ENCODE results near the gene SLC45A1. TPM values are rescaled to one million over a fixed set of nuclear protein-coding genes. Genes with fewer than 3 reads are reported as not detected.
A peak's percentile ranks its signal among the peaks of the same experiment; 100 is the strongest.

SLC45A1 gene
- total and polyA plus RNA-seq, 5 donors: 2.1 to 3.5 (median 2.6) TPM

DNA sequence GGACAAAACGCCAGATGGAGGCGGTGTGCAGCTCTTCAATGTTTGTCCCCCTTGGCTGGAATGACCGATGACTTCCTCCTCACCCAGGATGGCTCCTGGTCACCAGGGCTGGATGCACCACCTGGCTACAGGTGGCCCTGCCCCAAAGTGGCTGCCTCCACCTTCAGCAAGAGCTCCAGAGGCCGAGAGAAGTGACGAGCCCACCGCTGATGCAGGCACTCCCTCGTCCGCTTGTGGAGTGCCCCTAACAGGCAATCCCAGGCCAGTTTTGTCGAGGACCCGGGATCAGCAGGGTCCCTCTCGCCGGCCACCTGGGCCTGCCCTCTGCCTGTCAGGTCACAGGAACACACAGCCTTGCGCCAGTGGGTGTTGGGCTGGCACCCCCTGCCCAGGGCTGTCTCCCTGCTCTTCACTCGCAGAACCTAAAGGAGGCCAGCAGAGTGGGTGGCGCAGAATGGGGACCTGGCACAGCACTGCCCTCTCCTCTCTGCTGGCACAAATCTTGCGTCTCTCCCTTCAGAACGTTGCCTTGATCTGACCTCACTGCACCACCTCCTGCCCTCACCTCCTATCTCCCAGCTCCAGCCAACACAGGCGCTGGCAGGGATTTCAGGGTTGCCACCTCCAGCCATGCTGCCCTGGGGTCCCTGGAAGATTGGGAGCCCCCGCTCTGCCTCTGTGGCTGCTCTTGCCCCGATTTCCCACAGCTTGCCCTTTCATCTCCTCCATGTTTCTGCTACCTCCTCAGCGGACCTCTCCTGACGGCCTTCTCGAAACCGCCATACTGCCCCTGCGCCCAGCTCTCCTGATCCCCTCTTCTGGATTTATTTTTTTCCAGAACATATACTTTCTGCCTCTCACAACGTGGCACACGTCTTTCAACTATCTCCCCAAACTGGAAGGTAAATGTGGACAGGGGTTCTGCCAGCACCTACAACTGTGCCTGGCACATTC lies 38.6 kb downstream of the SLC45A1 start:
- Histone ChIP-seq H3K4me1 (ENCODE audit: control insufficient read depth, insufficient read depth, low read length) (peaks cover 5% of the 10 kb centered on the region), H3K9me3 (ENCODE audit: control insufficient read depth, low read length) (no peaks in the 10 kb centered on the region), H3K4me3 (ENCODE audit: low read length) (no peak overlapping the region), H3K27ac (ENCODE audit: low read length) (peak overlapping the region; percentile 11), H3K27me3 (ENCODE audit: control insufficient read depth, insufficient read depth) (no peaks in the 10 kb centered on the region)
- ATAC-seq (no peak), DNase-seq (peak in 1 of 3 donors; percentile 33)
- WGBS: 90% methylated on average over 27 of the region's 27 CpGs
- intact Hi-C loops (cut with DNase I): no loop called here

DNA sequence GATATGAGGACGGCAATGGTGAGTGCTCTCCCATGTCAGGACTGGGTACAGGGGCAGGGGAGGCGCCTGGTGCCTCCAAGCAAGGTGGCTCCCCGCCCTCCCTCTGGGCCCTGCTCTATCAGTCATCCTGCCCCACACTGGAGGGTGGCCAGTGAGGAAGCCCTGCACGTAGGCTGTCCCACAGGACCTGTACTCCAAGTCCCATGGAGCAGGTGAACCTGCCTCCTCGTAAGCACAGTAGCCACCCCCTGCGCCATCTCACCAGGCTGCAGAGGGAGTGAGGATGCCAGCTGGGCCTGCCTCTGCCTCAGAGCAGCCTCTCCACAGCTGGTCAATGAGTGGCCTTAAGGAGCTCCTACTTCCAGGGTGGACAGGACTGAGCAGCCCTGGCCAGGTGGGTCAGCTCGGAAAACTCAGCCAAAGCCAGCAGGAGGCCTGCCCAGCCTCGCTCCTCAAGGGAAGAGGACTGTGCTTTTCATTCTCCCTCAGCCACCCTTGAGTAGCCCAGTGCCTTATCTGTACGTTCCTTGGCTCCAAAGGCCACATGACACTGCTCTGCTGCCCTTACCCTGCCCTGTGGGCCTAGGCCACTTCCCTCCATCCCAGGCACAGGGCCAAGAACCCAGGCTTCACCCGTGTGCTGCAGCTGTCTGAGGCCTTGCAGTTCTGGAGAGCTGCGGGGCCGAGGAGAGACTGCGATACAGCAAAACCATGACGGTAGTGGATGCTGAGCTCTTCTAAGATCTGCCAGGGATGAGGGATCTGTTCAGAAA lies 39.6 kb downstream of the SLC45A1 start:
- Histone ChIP-seq H3K9me3 (ENCODE audit: control insufficient read depth, low read length) (no peaks in the 10 kb centered on the region), H3K27ac (ENCODE audit: low read length) (no peak overlapping the region), H3K4me1 (ENCODE audit: control insufficient read depth, insufficient read depth, low read length) (peaks cover 5% of the 10 kb centered on the region), H3K4me3 (ENCODE audit: low read length) (no peak overlapping the region), H3K27me3 (ENCODE audit: control insufficient read depth, insufficient read depth) (no peaks in the 10 kb centered on the region)
- ATAC-seq (peak; percentile 1 to 4), DNase-seq (peak in 2 of 3 donors; percentile 60 to 67)
- intact Hi-C loops (cut with DNase I): no loop called here
- WGBS: 66% methylated on average over 14 of the region's 14 CpGs

DNA sequence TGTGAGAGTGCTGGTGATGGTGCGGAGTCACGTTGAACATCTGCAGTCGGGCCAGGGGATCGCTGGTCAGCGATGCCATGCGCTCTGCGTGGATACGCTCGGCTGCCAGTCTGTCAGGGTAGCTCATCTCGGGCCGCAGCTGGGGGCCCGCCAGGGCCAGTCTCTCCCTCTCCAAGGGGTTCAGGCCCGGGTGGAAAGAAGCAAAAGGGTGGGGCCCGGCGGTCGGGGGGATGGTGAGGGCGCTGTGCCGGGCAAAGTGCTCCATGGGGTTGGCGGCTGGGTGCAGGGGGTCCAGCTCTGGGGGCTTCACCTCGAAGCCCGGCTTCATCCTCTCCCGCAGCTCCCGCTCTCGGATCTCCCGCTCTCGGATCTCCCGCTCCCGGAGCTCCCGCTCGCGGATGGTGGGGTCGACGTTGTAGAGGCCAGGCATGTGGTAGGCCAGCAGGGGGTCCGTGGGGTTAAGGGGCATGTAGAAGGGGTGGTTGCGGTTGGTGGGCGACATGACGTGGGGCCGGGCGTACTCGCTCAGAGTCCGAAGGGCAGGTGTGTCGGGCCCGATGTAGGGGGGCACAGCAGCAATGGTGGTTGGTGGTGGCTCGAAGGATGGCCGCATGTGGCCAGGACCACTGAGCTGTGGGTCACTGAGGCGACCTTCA lies 40.5 kb downstream of the SLC45A1 start:
- no peak for ATAC-seq
- H3K27me3 ChIP-seq (ENCODE audit: control insufficient read depth, insufficient read depth): no peaks in the 10 kb centered on the region
- 94% methylated on average over 46 of the region's 46 CpGs for WGBS
- no peaks in the 10 kb centered on the region for H3K9me3 ChIP-seq (ENCODE audit: control insufficient read depth, low read length)
- no peak overlapping the region for H3K27ac ChIP-seq (ENCODE audit: low read length)
- H3K4me3 ChIP-seq (ENCODE audit: low read length): no peak overlapping the region
- peak in 2 of 3 donors; percentile 61 to 63 for DNase-seq
- peaks cover 10% of the 10 kb centered on the region for H3K4me1 ChIP-seq (ENCODE audit: control insufficient read depth, insufficient read depth, low read length)
- intact Hi-C loops (cut with DNase I): no loop called here

DNA sequence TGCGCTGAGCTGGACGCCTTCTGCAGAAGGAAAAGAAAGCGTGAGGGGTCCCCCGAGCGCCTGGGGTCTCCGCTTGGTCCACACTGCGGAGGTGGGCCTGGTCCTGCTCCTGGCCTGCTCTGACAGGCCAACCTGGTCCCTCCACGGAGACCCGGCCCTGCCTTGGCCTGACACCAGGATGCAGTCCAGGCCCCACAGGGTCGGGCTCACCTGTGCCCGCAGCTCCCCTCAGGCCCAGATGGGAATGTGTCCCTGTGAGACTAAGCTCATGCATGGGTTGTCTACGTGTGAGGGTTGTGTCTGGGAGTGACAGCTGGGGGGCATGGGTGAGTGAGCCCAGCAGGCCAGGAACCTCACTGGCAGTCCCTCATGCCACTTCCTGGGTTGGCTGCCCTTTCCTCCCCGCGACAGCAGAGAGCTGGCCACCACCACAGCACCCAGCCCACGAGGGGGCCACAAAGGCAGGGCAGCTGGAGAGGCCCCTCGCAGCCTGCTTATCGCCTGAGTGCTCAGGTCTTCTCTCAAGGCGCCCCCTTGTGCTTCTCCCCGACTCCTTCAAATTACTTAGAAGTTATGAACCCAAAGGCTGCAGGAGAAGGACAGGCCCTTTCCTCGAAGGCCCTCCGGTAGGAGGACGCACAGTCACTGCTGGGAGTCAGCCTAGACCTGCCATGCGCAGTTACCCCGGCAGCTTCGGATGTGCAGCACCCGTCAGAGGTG lies 41.1 kb downstream of the SLC45A1 start:
- no peaks in the 10 kb centered on the region for H3K9me3 ChIP-seq (ENCODE audit: control insufficient read depth, low read length)
- WGBS: 86% methylated on average over 26 of the region's 26 CpGs
- intact Hi-C loops (cut with DNase I): no loop called here
- no peaks in the 10 kb centered on the region for H3K27me3 ChIP-seq (ENCODE audit: control insufficient read depth, insufficient read depth)
- H3K4me1 ChIP-seq (ENCODE audit: control insufficient read depth, insufficient read depth, low read length): peaks cover 13% of the 10 kb centered on the region
- H3K4me3 ChIP-seq (ENCODE audit: low read length): no peak overlapping the region
- DNase-seq (peak in 1 of 3 donors; percentile 63), ATAC-seq (no peak)
- no peak overlapping the region for H3K27ac ChIP-seq (ENCODE audit: low read length)

DNA sequence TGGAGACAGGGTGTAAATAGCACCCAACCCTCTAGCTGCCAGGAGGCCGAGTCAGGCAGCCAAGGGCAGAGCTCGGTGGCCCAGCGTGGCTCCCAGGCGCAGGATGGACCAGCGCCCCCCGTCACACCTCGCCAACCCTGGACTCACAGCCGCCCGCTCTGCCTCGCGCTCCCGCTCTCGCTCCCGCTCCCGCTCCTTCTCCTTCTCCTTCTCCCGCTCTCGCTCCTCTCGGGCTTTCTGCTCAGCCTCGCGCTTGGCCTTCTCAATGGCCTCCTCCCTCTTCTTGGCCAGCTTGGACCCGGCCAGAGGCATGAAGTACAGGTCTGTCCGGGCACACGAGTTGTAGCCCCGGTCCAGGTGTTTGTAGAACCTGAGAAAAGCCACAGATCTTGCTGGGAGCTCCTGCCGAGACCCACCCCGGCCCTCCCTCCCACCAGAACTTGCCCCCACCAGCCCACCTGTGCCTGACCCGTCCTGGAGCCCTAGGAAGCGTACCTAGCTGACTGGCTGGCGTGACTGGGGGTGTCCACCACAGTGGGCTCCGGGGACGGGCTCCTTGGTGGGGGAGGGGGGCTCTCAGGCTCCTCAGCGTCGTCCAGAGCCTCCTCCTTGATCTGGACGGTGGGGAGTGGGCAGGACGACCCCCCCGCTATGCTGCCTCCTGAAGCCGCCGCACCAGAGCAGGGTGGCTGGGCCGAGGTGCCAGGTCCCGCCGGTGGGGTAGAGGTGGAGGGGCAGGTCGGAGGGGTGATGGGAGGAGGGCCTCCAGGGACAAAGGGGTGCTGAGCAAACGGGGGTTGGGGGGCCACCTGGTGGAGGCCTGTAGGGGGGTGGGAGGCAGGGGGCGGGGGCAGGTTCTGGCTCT lies 41.9 kb downstream of the SLC45A1 start:
- ATAC-seq (no peak), DNase-seq (peak in 2 of 3 donors; percentile 51 to 69)
- 93% methylated on average over 44 of the region's 44 CpGs for WGBS
- Histone ChIP-seq H3K27me3 (ENCODE audit: control insufficient read depth, insufficient read depth) (no peaks in the 10 kb centered on the region), H3K27ac (ENCODE audit: low read length) (no peak overlapping the region), H3K4me1 (ENCODE audit: control insufficient read depth, insufficient read depth, low read length) (peaks cover 16% of the 10 kb centered on the region), H3K4me3 (ENCODE audit: low read length) (no peak overlapping the region), H3K9me3 (ENCODE audit: control insufficient read depth, low read length) (no peaks in the 10 kb centered on the region)
- intact Hi-C loops (cut with DNase I): no loop called here

DNA sequence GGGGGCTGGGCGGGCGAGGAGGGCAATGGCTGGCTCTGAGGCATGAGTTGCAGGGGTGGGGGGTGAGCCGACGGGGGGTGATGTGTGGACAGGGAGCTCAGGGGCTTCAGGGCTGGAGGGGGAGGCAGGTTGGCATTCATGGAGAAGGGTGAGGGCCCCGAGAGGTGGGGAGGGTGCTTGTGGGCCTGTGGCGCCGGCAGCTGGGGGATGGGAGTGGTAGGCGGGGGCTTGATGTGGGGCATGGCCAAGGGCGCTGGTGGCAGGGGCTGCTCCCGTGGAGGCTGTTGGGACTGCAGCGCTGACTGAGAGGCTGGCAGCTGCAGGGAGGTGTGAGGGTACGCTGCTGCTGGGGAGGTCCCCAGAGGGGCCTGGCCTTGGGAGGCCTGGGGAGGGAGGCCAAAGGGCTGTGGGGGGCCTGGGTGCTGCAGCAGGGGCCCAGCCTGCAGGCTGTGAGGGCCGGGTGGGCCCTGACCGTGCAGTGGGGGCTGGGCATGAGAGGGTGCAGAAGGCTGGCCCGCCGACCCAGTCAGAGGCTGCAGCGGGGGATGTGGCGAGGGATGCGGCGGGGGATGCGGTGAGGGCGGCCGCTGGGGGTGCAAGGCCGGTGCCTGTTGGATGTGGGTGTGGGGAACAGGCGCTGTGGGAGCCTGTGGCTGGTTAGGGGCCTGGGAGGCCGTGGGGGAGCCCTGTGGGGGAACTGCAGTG lies 42.7 kb downstream of the SLC45A1 start:
- peak in 2 of 3 donors; percentile 57 to 61 for DNase-seq
- no peak overlapping the region for H3K27ac ChIP-seq (ENCODE audit: low read length)

DNA sequence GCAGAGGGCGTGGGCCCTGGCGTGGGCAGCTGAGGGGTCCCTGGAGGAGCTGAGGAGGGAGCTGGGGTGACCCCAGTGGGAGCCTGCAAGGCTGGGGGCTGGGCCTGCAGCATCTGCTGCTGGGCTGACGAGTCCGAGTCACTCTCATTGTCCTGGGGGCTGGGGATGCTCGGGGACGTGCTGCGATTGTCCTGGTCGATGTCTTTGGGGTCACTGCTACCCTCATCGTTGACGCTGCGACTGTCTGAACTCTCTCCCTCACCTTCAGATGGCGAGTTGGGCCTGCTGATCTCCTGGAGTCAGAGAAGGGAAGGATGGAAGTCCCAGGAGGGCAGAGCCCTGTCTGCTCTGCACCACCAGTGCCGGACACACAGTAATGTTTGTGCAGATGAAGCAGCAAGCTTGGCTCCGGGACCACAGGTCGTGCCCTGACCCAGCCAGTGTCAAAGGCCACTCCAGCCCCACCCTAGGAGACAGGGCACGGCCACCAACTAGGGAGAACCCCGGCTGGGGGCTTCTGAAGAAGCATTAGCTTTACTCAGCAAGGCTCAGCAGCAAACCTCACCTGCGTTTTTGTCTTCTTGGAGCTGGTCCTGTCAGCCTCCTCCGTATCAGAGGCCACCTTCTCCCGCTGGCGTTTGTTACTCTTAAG lies 43.4 kb downstream of the SLC45A1 start:
- Histone ChIP-seq H3K27ac (ENCODE audit: low read length) (no peak overlapping the region), H3K27me3 (ENCODE audit: control insufficient read depth, insufficient read depth) (no peaks in the 10 kb centered on the region), H3K9me3 (ENCODE audit: control insufficient read depth, low read length) (no peaks in the 10 kb centered on the region), H3K4me3 (ENCODE audit: low read length) (no peak overlapping the region), H3K4me1 (ENCODE audit: control insufficient read depth, insufficient read depth, low read length) (peaks cover 23% of the 10 kb centered on the region)
- DNase-seq: peak in 1 of 3 donors; percentile 54
- WGBS: 88% methylated on average over 21 of the region's 21 CpGs
- no peak for ATAC-seq
- intact Hi-C loops (cut with DNase I): no loop called here

More for the DNA sequence above, 42.7 kb downstream of the SLC45A1 start:
- no peak for ATAC-seq
- Histone ChIP-seq H3K9me3 (ENCODE audit: control insufficient read depth, low read length) (no peaks in the 10 kb centered on the region), H3K27me3 (ENCODE audit: control insufficient read depth, insufficient read depth) (no peaks in the 10 kb centered on the region), H3K4me1 (ENCODE audit: control insufficient read depth, insufficient read depth, low read length) (peaks cover 19% of the 10 kb centered on the region), H3K4me3 (ENCODE audit: low read length) (no peak overlapping the region)
- WGBS: 87% methylated on average over 26 of the region's 26 CpGs
- intact Hi-C loops (cut with DNase I): no loop called here

DNA sequence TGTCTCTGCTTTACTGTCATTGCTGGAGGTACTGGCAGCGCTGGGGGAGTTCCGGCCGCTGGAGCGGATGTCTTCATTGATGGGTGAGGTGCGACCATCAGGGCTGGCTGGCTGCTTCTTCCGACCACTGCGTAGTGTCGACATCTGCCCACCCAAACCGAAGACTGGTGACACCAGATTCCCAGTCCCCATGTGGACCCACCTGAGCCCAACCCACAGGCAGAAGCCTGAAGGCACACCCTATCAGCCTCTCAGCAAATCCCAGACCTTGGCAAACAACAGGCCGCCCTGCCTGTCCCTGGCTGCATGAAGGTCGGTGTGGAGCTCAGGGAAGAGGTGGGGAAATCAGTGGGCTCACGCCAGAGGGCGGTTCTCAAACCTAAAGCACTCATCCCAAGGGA lies 44.8 kb downstream of the SLC45A1 start:
- intact Hi-C loops (cut with DNase I): no loop called here
- peak overlapping the region; percentile 82 for H3K27ac ChIP-seq (ENCODE audit: low read length)
- 87% methylated on average over 13 of the region's 13 CpGs for WGBS

DNA sequence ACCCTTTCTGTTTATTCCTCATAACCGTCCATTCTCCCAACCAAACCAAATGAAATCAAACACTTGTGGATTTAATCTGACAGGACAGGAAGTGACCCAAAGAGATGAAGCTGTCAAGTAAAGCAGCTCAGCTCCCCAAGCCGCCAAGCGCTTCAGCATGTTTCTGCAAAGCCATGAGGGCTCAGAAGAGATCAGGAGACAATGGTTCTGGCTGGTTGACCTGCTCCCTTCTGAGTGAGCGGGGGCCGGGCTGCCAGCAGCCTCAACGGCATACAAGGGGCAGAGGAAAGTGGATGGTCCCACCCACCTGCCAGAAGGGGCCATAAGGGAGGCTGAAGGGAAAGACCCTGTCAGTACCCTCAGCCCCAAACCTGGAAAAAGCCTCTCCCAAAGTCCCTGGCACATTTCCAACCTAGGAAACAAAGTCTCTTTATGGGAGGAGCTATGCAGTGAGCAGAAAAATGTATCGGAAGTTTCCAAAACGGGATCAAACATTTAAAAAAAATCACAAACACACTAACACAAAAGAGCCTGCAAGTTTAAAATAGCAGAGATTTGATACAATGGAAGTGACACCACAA lies 45.4 kb downstream of the SLC45A1 start:
- ATAC-seq: peak in 1 of 2 donors; percentile 1
- Histone ChIP-seq H3K27me3 (ENCODE audit: control insufficient read depth, insufficient read depth) (no peaks in the 10 kb centered on the region), H3K27ac (ENCODE audit: low read length) (peak overlapping the region; percentile 82), H3K4me1 (ENCODE audit: control insufficient read depth, insufficient read depth, low read length) (peaks cover 34% of the 10 kb centered on the region), H3K4me3 (ENCODE audit: low read length) (no peak overlapping the region), H3K9me3 (ENCODE audit: control insufficient read depth, low read length) (no peaks in the 10 kb centered on the region)
- 49% methylated on average over 8 of the region's 8 CpGs for WGBS
- intact Hi-C loops (cut with DNase I): no loop called here
- peak in 2 of 3 donors; percentile 52 to 64 for DNase-seq

More for the DNA sequence above, 44.8 kb downstream of the SLC45A1 start:
- H3K9me3 ChIP-seq (ENCODE audit: control insufficient read depth, low read length): no peaks in the 10 kb centered on the region
- H3K4me3 ChIP-seq (ENCODE audit: low read length): no peak overlapping the region
- peaks cover 32% of the 10 kb centered on the region for H3K4me1 ChIP-seq (ENCODE audit: control insufficient read depth, insufficient read depth, low read length)
- DNase-seq: peak; percentile 45 to 76 (median 59)
- ATAC-seq: peak; percentile 4 to 17
- H3K27me3 ChIP-seq (ENCODE audit: control insufficient read depth, insufficient read depth): no peaks in the 10 kb centered on the region
